A673 (cell line): ENCODE results near the gene THAP4. TPM values are rescaled to one million over a fixed set of nuclear protein-coding genes. Genes with fewer than 3 reads are reported as not detected.

Experiments used
- BruUV-seq: library from RNA; stranded (reverse); fragments of 400-500 nt; replicated peaks from 2 replicates; lab custom pipeline; 2021; lab: Mats Ljungman, UMichigan
- CTCF ChIA-PET: fragments of 300-600 bp; sonication (Branson Sonifier 250); formaldehyde crosslinking; loops from one replicate; lab custom pipeline; 2022; ENCODE audit warnings: antibody characterized with exemption; lab: Charles Lee
- POLR2A ChIA-PET: fragments of 300-600 bp; sonication (Branson Sonifier 250); formaldehyde crosslinking; loops from one replicate; lab custom pipeline; 2022; ENCODE audit warnings: antibody characterized with exemption; ENCODE audit not compliant: low non-redundant PET; lab: Charles Lee
- DNase-seq: peaks from one replicate; pipeline ENCODE4 v3.0.0-alpha.2; 2015; ENCODE audit warnings: low spot score
- H3K27ac ChIP-seq: fragments of 200-600 bp; sonication (generic); 2 replicates; pipeline ENCODE4 v1.5.1; 2016; ENCODE audit warnings: mixed run types, low read depth, mild to moderate bottlenecking, mixed read lengths, antibody characterized with exemption, low read length; ENCODE audit not compliant: poor library complexity, severe bottlenecking
- H3K27me3 ChIP-seq: fragments of 200-600 bp; sonication (generic); replicated peaks from 2 replicates; pipeline ENCODE4 v1.6.1; 2017; ENCODE audit warnings: mixed run types, low read depth, mild to moderate bottlenecking, mixed read lengths, antibody characterized with exemption, low read length; ENCODE audit not compliant: insufficient read depth, poor library complexity
- H3K36me3 ChIP-seq: fragments of 200-600 bp; sonication (generic); 2 replicates; pipeline ENCODE4 v1.6.1; 2016; ENCODE audit warnings: mixed run types, mild to moderate bottlenecking, mixed read lengths, antibody characterized with exemption, low read length; ENCODE audit not compliant: insufficient read depth, poor library complexity, severe bottlenecking
- H3K4me1 ChIP-seq: fragments of 200-600 bp; sonication (generic); 2 replicates; pipeline ENCODE4 v1.6.1; 2017; ENCODE audit warnings: mixed run types, mild to moderate bottlenecking, mixed read lengths, antibody characterized with exemption, low read length; ENCODE audit not compliant: insufficient read depth, poor library complexity, severe bottlenecking
- H3K4me3 ChIP-seq: fragments of 200-600 bp; sonication (generic); 2 replicates; pipeline ENCODE4 v1.5.1; 2016; ENCODE audit warnings: low read depth, mixed run types, mild to moderate bottlenecking, mixed read lengths, low read length; ENCODE audit not compliant: poor library complexity, severe bottlenecking
- H3K9me3 ChIP-seq: fragments of 200-600 bp; sonication (generic); 2 replicates; pipeline ENCODE4 v1.6.1; 2016; ENCODE audit warnings: mixed run types, low read depth, mild to moderate bottlenecking, mixed read lengths, antibody characterized with exemption, low read length; ENCODE audit not compliant: poor library complexity, severe bottlenecking
- CTCF ChIP-seq: fragments of 300-800, 200-600 bp; sonication (generic); conservative IDR thresholded peaks from 2 replicates; pipeline ENCODE4 v1.5.1; 2017; ENCODE audit warnings: low read depth, mild to moderate bottlenecking, antibody characterized with exemption, low read length, moderate library complexity, mixed read lengths
- EZH2 ChIP-seq: fragments of 200-600 bp; sonication (generic); IDR thresholded peaks from 2 replicates; pipeline ENCODE4 v1.6.1; 2017; ENCODE audit warnings: borderline replicate concordance, low read depth, mild to moderate bottlenecking, mixed read lengths, antibody characterized with exemption, low read length; ENCODE audit not compliant: poor library complexity, severe bottlenecking
- intact Hi-C: fragments of 100-400 bp; cut with micrococcal nuclease; formaldehyde crosslinking; loops from one replicate; pipeline ENCODE4 v1.10.0; 2022; ENCODE audit not compliant: unreplicated experiment
- total RNA-seq: library from RNA; stranded (reverse); gene quantifications from 2 replicates; pipeline ENCODE4 v1.2.3, GENCODE V29; 2021

Gene THAP4
- total RNA-seq, 1 experiment from 2014 or later: 82.0 TPM

GRCh38 chr2:241656190-241656741, 19.3 kb upstream of the THAP4 start:
- Histone ChIP-seq H3K9me3 (no peaks in the 10 kb centered on the region), H3K27me3 (no peaks in the 10 kb centered on the region), H3K4me3 (no peak overlapping the region), H3K36me3 (peaks cover 64% of the 10 kb centered on the region), H3K27ac (no peak overlapping the region), H3K4me1 (no peaks in the 10 kb centered on the region)
- ChIA-PET CTCF (no interaction called here), POLR2A (no interaction called here)
- no TSS peak for BruUV-seq
- intact Hi-C loops: loop anchor here (5.0 kb wide), 1 partner anchor 804 kb away; no protein-coding TSS in a partner anchor
- TF ChIP-seq CTCF: no peak
- no peak for TF ChIP-seq EZH2
- no peak for DNase-seq

DNA sequence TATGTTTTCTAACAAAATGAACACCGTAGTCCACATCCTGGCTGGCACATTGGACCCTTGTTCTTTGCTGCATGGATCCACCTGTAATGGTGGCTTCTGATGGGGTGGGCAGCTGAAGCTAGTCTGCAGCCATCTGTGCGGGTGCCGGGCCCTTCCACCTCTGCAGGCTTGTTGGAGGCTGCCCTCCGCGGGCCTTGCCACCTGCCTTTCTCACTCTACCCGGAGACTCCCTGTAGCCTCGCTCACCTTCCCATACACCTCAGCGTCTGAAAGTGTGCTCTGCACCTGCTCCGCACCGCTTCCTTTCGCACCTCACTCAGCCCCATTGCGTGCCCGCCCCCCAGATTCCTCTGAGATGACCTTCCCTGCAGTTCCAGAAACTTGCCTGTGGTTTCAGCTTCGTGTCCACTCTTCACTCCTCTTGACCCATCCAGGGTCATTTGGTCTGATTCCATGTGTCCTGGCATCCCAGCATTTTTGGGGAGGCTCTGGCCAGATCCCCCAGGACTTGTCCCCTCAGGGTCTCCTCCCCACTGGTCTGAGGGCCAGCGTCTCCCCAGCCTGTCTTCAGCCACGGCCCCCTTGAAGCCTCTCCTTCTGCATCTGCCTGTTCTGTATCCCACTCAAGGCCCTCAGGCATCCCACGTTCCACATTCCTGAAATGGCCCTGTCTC, 18.7 kb upstream of the THAP4 start:
- H3K27ac ChIP-seq: no peak overlapping the region
- H3K4me1 ChIP-seq: no peaks in the 10 kb centered on the region
- no peaks in the 10 kb centered on the region for H3K9me3 ChIP-seq
- H3K36me3 ChIP-seq: peaks cover 61% of the 10 kb centered on the region
- H3K27me3 ChIP-seq: no peaks in the 10 kb centered on the region
- BruUV-seq: no TSS peak
- ChIA-PET POLR2A (no interaction called here), CTCF (no interaction called here)
- DNase-seq: no peak
- intact Hi-C loops: loop anchor here (5.0 kb wide), 1 partner anchor 803 kb away; no protein-coding TSS in a partner anchor
- H3K4me3 ChIP-seq: no peak overlapping the region
- no peak for TF ChIP-seq EZH2
- TF ChIP-seq CTCF: no peak

- Histone ChIP-seq H3K4me3 (no peak overlapping the region), H3K4me1 (no peaks in the 10 kb centered on the region), H3K27ac (no peak overlapping the region), H3K9me3 (no peaks in the 10 kb centered on the region), H3K27me3 (no peaks in the 10 kb centered on the region), H3K36me3 (peaks cover 53% of the 10 kb centered on the region)
- no peak for DNase-seq
- no TSS peak for BruUV-seq
- CTCF ChIA-PET: no interaction called here
- POLR2A ChIA-PET: no interaction called here
- no peak for TF ChIP-seq CTCF
- TF ChIP-seq EZH2: no peak
- intact Hi-C loops: no loop called here
Measured at GRCh38 chr2:241654551-241654950, 17.6 kb upstream of the THAP4 start.
